GM18499 (cell line): ENCODE results near the gene ABHD10.
"Not testable (repeated sequence)": the region's sequence is repeated elsewhere in the genome, so short reads cannot be mapped to it uniquely, and the experiment has no call there.

ENCODE experiments used
- ATAC-seq: cut with Tn5 transposase; IDR thresholded peaks from one replicate; pipeline ENCODE4 v1.9.1; 2021; ENCODE audit warnings: moderate number of reproducible peaks; ENCODE audit not compliant: insufficient read depth, unreplicated experiment

ABHD10 gene

DNA sequence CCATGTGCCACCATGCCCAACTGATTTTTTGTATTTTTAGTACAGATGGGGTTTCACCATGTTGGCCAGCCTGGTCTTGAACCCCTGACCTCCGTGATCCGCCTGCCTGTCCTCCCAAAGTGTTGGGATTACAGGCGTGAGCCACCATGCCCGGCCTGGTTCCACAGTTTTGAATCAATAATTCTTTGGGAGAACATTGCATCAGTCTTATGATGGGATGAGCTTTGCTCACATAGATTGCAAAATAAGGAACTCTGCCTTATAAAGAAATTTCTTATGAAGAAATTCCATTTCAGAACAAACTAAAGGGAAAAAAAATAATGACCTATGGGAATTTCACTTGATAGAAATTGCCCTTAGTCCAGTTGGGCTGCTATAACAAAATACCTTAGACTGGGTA lies 39.9 kb downstream of the ABHD10 start:
- no peak for ATAC-seq

DNA sequence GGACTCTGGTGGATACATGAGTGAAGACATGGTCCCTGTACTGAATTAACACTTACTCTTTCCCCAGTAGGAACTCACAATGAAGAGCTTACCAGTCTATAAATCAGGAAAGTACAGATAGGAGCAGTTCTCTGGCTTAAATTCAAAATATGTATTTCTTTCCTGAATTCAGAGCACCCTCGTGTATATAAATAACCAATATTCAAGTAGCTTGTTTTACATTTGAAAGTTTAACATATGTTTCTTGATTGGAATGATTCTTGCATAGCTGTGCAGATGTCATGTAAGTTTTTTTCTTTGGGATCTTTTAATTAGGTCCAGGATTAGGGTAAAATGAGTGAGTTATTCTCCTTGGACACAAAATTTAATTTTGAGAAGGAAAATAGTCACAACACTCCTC lies 40.9 kb downstream of the ABHD10 start:
- ATAC-seq: no peak

DNA sequence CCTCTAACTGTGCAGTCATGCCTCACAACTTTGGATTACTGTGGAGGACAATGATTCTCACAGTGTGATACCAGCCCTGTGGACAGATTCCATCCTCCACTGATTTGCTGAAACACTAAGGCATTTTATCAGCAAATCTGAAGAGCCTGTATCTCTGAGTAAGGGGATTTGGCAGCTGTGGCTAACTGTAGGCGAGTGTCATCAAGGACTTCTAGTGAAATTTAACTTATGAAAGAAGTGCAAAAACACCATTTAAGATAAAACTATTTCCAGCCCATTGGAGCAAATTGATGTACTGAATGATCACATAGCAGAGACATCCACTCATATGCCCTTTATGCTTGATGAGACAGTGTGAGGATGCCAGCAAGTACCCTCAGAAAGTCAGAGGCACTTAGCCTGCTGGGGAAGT lies 41.9 kb downstream of the ABHD10 start:
- no peak for ATAC-seq

DNA sequence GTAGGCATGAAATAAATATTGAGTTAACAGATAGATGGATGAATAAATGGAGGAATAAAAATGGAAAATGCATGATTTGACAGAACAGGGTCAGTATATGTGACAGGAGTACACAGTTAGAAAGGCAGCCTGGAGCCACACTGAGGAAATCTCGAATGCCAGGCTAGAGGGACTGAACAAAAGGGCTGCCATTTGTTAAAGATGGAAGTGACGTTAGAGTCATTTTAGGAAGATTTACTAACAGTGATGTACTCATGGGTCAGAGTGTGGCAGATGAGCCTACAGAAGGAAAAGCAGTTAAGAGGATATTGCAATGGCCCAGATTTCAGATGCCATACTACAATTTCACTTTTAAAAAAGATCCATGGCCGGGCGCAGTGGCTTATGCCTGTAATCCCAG lies 48.3 kb downstream of the ABHD10 start:
- no peak for ATAC-seq

DNA sequence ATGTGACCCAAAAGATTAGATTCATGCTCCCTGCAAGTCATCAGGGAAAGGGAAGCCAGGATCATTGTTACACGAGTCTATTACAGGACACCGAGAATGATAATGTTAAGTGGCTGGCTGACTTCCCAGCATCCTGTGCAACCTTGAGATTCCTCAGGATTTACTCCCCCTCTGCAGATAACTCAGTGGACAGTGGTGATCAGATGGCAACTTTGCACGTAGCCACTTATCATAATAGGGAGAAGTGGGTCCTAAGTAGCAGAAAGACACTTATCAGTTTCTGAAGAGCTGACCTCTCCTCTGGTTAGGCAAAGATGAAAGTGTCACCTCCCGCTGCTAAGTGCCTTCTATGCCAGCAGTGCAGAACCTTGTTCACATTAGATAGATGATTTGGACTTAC lies 49.0 kb downstream of the ABHD10 start:
- ATAC-seq: no peak

DNA sequence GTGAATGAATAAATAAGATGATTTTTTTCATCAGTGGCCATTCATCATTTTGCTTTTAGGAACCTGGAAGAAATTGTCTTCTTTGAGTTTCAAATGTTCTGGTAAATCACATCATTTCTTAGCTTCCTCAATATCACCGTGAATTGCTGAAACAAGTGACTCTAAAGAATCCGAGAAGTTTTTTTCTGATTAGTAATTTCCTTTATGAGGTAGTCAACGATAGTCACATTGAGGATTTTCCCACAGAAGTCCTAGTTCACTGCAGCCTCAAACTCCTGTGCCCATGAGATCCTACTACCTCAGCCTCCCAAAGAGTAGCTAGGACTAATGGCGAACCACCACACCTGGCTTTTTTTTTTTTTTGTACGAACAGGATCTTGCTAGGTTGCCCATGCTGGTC lies 52.1 kb downstream of the ABHD10 start:
- no peak for ATAC-seq

DNA sequence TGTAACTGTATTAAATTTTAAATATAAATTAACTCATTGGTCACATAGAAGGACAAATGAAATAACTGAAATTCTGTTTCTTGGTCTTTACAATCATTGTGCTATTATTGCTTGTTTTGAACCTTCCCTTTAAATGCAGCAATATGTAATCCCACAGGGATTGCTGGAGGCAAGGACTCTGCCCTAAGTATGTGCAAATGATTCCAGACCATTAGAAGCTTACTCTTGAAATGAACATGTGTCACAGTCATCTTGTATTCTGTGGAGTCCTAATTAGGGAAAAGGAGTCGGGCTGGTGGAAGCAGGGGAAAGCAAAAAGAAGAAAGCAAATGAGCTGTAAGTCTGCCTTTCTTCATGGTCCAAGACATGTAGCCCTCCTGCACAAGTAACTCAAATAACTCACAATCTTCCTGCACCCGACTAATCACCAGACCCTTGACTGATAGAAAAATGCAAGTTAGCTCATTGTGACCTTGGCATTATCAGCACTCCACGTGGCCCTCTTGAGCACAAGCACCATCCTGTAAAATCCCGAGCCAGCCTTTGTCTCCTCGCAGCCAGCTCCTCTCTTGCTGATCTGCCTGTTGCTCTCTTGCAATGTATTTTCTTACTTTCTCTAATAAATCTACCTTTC lies 53.4 kb downstream of the ABHD10 start:
- ATAC-seq: no peak

DNA sequence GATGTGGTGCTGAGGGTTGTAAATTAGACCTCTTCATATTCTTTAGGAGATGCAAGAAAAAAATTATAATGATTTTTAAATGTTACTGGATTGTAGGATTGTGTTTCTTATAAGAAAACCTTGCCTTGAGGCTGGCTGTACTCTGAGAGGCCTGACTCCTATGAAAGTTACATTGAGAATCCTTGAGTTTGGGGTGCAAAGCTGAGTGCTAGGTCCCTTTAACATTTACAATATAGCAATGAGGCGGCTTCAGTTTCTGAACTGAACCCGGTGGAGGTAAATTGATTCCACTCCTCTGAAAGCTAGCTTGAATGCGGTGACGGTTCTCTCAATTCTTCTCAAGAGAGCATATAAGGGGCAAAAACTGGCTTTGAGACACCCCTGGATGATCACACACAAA lies 55.6 kb downstream of the ABHD10 start, which contains the start of gene TMPRSS7:
Gene TMPRSS7, plus strand, starts transcription at position 301 of the 400 bp plus-strand sequence. CDS start 110 bp downstream, outside the sequence.
- ATAC-seq: no peak

DNA sequence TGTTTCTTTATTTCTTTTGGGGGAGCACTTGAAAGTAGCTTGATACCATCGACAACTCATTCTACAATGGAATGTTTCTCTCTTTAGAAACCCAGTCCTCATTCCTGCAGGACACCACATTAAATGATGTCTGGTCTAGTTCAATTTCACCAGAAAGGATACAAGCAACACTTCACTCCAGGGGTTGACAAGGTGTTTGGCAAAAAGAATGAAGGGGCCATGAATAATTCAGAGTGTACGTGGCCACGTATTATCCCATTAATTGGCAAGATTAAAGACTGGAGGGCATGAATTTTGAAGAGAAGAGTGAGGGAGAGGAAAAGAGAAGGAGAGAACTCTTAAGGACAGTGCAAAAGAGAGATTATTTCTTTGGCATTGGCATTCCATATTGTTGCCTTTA lies 56.4 kb downstream of the ABHD10 start:
- ATAC-seq: no peak

DNA sequence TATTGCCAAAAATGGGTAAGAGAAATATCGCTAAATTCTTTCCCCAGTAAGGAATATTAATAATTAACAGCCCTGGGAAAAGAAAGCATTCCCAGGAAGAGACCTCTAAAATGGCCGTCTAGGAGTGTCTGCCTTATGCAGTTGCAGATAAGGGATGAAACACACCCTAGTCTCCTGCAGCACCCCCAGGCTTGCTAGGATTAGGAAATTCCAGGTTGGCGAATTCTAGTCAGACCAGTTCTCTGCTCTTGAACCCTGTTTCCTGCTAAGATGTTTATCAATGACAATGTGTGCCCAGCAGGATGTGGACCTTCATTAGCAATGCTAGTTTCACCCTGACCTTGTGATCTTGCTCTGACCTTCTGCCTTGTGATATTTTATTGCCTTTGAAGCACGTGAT lies 58.4 kb downstream of the ABHD10 start:
- ATAC-seq: not testable (repeated sequence)

DNA sequence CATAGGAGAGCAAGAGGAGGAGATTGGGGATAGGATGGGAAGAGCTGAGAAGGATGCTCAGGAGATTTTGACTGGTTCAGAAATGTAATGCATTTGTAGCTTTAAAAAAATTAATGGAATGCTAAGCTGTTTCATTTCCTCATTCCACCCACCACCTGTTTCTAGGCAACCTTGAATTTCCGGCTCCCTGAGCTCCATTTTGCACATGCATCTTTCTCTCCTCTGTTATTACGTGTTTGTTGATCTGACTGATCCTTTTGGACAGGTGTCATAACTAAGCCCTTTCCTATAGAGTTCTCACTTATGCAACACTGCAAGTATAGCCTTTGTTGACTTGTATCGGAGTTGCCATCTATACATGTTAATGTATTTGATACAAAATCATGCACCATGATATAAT lies 60.0 kb downstream of the ABHD10 start:
- ATAC-seq: peak; percentile 69

DNA sequence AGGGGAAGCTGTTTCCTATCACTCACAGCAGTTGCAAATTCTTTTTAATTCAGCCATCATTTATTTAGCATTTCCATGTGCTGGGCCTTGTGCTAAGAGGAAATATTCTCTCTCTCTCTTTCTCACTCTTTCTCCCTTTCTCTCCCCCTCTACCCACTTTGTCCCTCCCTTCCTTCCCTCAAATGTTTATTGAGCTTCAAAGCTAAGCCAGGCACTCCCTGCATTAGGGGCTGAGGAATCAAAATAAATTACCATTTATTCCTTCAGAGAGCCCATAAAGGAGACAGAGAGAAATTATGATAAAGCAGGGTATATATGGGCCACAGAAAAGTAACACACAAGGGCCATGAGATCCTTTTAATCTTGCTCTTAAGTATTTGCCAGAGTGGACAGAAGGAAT lies 62.5 kb downstream of the ABHD10 start:
- no peak for ATAC-seq

DNA sequence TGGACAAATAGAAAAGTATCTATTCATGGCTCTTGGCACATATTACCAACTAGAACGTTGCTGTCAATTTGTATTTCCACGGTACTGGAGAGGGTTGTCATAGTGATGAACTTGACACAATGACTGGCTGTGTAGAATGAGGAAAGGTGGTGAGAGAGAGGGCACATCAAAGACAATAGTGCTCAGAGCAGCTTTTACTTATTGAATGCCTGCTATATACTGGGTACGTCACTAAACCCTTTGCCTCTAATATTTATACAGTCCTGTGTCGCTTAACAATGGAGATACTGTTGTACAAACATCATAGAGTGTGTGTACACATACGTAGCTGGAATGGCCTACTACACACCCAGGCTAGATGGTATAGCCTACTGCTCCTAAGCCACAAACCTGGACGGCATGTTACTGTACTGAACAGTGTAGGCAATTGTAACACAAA lies 64.0 kb downstream of the ABHD10 start:
- ATAC-seq: no peak
